Smooth muscle cell (in vitro differentiated cells): Measurements from ENCODE around the gene SLX4IP. TPM values are rescaled to one million over a fixed set of nuclear protein-coding genes. Genes with fewer than 3 reads are reported as not detected.

ENCODE experiments used
- DNase-seq: peaks from one replicate; lab custom pipeline; 2025; ENCODE audit not compliant: unreplicated experiment; lab: John Stamatoyannopoulos, UW
- H2AFZ ChIP-seq: fragments of 200-600 bp; sonication (generic); 2 replicates; pipeline ENCODE4 v1.6.0; 2016; ENCODE audit warnings: antibody characterized with exemption, low read depth, mild to moderate bottlenecking
- H3F3A ChIP-seq: fragments of 200-600 bp; sonication (generic); 2 replicates; pipeline ENCODE4 v1.6.0; 2017; ENCODE audit warnings: antibody characterized with exemption, low read depth
- H3K27ac ChIP-seq: fragments of 200-600 bp; sonication (generic); 2 replicates; pipeline ENCODE4 v1.5.1; 2016; ENCODE audit warnings: low read depth, mild to moderate bottlenecking
- H3K27me3 ChIP-seq: fragments of 200-600 bp; sonication (generic); 2 replicates; pipeline ENCODE4 v1.6.1; 2016; ENCODE audit warnings: low read depth, mild to moderate bottlenecking
- H3K36me3 ChIP-seq: fragments of 200-600 bp; sonication (generic); 2 replicates; pipeline ENCODE4 v1.5.1; 2016; ENCODE audit warnings: low read depth
- H3K4me1 ChIP-seq: fragments of 200-600 bp; sonication (generic); 2 replicates; pipeline ENCODE4 v1.5.1; 2016; ENCODE audit warnings: low read depth
- H3K4me2 ChIP-seq: fragments of 200-600 bp; sonication (generic); 2 replicates; pipeline ENCODE4 v1.6.0; 2016; ENCODE audit warnings: mild to moderate bottlenecking
- H3K4me3 ChIP-seq: fragments of 200-600 bp; sonication (generic); 2 replicates; pipeline ENCODE4 v1.5.1; 2016; ENCODE audit warnings: mild to moderate bottlenecking
- H3K79me2 ChIP-seq: fragments of 200-600 bp; sonication (generic); 2 replicates; pipeline ENCODE4 v1.6.0; 2016; ENCODE audit warnings: low read depth, mild to moderate bottlenecking
- H3K9ac ChIP-seq: fragments of 200-600 bp; sonication (generic); 2 replicates; pipeline ENCODE4 v1.6.0; 2016; ENCODE audit warnings: low read depth
- H3K9me3 ChIP-seq: fragments of 200-600 bp; sonication (generic); replicated peaks from 2 replicates; pipeline ENCODE4 v1.5.1; 2016; ENCODE audit warnings: low read depth
- H4K20me1 ChIP-seq: fragments of 200-600 bp; sonication (generic); 2 replicates; pipeline ENCODE4 v1.6.0; 2016; ENCODE audit warnings: low read depth
- CTCF ChIP-seq: fragments of 200-600 bp; sonication (generic); IDR thresholded peaks from 2 replicates; pipeline ENCODE4 v1.5.1; 2017; ENCODE audit warnings: borderline replicate concordance, mild to moderate bottlenecking, antibody characterized with exemption; ENCODE audit not compliant: insufficient read depth, poor library complexity, severe bottlenecking
- WGBS: methylation state at CpG from one replicate; pipeline ENCODE4 v1.1.7; 2016; ENCODE audit warnings: low lambda C conversion rate; 5-methylcytosine and 5-hydroxymethylcytosine counted together
- polyA plus RNA-seq: library from polyadenylated mRNA; unstranded; fragments of >200 nt; fragmentation: Nextera tagmentation; extraction: Ambion mirVana; gene quantifications from 2 replicates; pipeline ENCODE4 v1.2.1, GENCODE V29; 2016
- total RNA-seq: library from RNA; depleted of rRNA; stranded (reverse); fragments of >200 nt; gene quantifications from 2 replicates; pipeline ENCODE4 v1.2.3, GENCODE V29; 2014

SLX4IP gene
- total and polyA plus RNA-seq, 2 experiments from 2014 or later: 1.2 to 6.2 TPM

GRCh38 chr20:10645205-10645570 lies 210.1 kb downstream of the SLX4IP start:
- H3K79me2 ChIP-seq: no peaks in the 10 kb centered on the region
- no peaks in the 10 kb centered on the region for H3K9me3 ChIP-seq
- H3K4me1 ChIP-seq: peaks cover 28% of the 10 kb centered on the region
- H3K4me3 ChIP-seq: no peak overlapping the region
- no peak overlapping the region for H3K9ac ChIP-seq
- H3K36me3 ChIP-seq: no peaks in the 10 kb centered on the region
- H3K4me2 ChIP-seq: no peak overlapping the region
- peaks cover 9% of the 10 kb centered on the region for H4K20me1 ChIP-seq
- 90% methylated on average over 10 of the region's 10 CpGs for WGBS
- peak overlapping the region; percentile 72 for H3K27ac ChIP-seq
- peaks cover 56% of the 10 kb centered on the region for H3F3A ChIP-seq
- H3K27me3 ChIP-seq: no peaks in the 10 kb centered on the region
- no peak for DNase-seq
- no peak for TF ChIP-seq CTCF
- H2AFZ ChIP-seq: no peak overlapping the region

GRCh38 chr20:10646006-10646405 lies 210.9 kb downstream of the SLX4IP start:
- H3K4me2 ChIP-seq: no peak overlapping the region
- DNase-seq: no peak
- H3K27ac ChIP-seq: no peak overlapping the region
- H4K20me1 ChIP-seq: peaks cover 9% of the 10 kb centered on the region
- no peaks in the 10 kb centered on the region for H3K36me3 ChIP-seq
- peaks cover 58% of the 10 kb centered on the region for H3F3A ChIP-seq
- H3K9me3 ChIP-seq: no peaks in the 10 kb centered on the region
- peaks cover 30% of the 10 kb centered on the region for H3K4me1 ChIP-seq
- H2AFZ ChIP-seq: no peak overlapping the region
- 94% methylated on average over 4 of the region's 4 CpGs for WGBS
- TF ChIP-seq CTCF: no peak
- H3K4me3 ChIP-seq: no peak overlapping the region
- H3K9ac ChIP-seq: no peak overlapping the region
- no peaks in the 10 kb centered on the region for H3K79me2 ChIP-seq
- H3K27me3 ChIP-seq: no peaks in the 10 kb centered on the region

GRCh38 chr20:10646886-10647420 lies 211.8 kb downstream of the SLX4IP start:
- no peak overlapping the region for H3K4me3 ChIP-seq
- H4K20me1 ChIP-seq: peaks cover 9% of the 10 kb centered on the region
- 96% methylated on average over 9 of the region's 9 CpGs for whole genome bisulfite sequencing
- H3K9ac ChIP-seq: no peak overlapping the region
- H2AFZ ChIP-seq: no peak overlapping the region
- H3K4me1 ChIP-seq: peaks cover 39% of the 10 kb centered on the region
- no peak overlapping the region for H3K4me2 ChIP-seq
- no peaks in the 10 kb centered on the region for H3K9me3 ChIP-seq
- H3F3A ChIP-seq: peaks cover 63% of the 10 kb centered on the region
- no peak for TF ChIP-seq CTCF
- H3K36me3 ChIP-seq: no peaks in the 10 kb centered on the region
- H3K27ac ChIP-seq: peak overlapping the region; percentile 94
- no peaks in the 10 kb centered on the region for H3K79me2 ChIP-seq
- DNase-seq: no peak
- no peaks in the 10 kb centered on the region for H3K27me3 ChIP-seq

- Histone ChIP-seq H3K9ac (no peak overlapping the region), H3K27ac (peak overlapping the region; percentile 94), H2AFZ (no peak overlapping the region), H3K27me3 (no peaks in the 10 kb centered on the region), H3K9me3 (no peaks in the 10 kb centered on the region), H3K79me2 (no peaks in the 10 kb centered on the region), H4K20me1 (peaks cover 9% of the 10 kb centered on the region), H3K4me2 (peak overlapping the region; percentile 40), H3K4me3 (no peak overlapping the region), H3K4me1 (peaks cover 42% of the 10 kb centered on the region), H3F3A (peaks cover 59% of the 10 kb centered on the region), H3K36me3 (no peaks in the 10 kb centered on the region)
- DNase-seq: no peak
- 73% methylated on average over 9 of the region's 9 CpGs for WGBS
- TF ChIP-seq CTCF: peak; percentile 39
Measured at GRCh38 chr20:10647471-10647870, 212.4 kb downstream of the SLX4IP start.
